Type B pancreatic cell (in vitro differentiated cells): Measurements from ENCODE around the gene GP9. TPM values are rescaled to one million over a fixed set of nuclear protein-coding genes. Genes with fewer than 3 reads are reported as not detected.
A peak's percentile ranks its signal among the peaks of the same experiment; 100 is the strongest.

Experiments
- DNase-seq: peaks from one replicate; pipeline ENCODE4 v3.0.0; 2021; ENCODE audit warnings: mixed read lengths; ENCODE audit not compliant: unreplicated experiment; ENCODE audit errors: extremely low spot score
- H3K27ac Mint-ChIP-seq: 2 replicates; pipeline ENCODE4 v1.8.0; 2021; ENCODE audit warnings: mild to moderate bottlenecking, mixed read lengths
- H3K27me3 Mint-ChIP-seq: 2 replicates; pipeline ENCODE4 v1.8.0; 2021; ENCODE audit warnings: mixed read lengths
- H3K36me3 Mint-ChIP-seq: 2 replicates; pipeline ENCODE4 v1.8.0; 2021; ENCODE audit warnings: mixed read lengths
- H3K4me1 Mint-ChIP-seq: one replicate; pipeline ENCODE4 v1.8.0; 2021; ENCODE audit warnings: mixed read lengths; ENCODE audit not compliant: unreplicated experiment
- H3K4me3 Mint-ChIP-seq: 2 replicates; pipeline ENCODE4 v1.8.0; 2021; ENCODE audit warnings: mild to moderate bottlenecking, mixed read lengths
- H3K9me3 Mint-ChIP-seq: 2 replicates; pipeline ENCODE4 v1.8.0; 2021; ENCODE audit warnings: mixed read lengths
- CTCF ChIP-seq: fragments of 200-600 bp; sonication (generic); conservative IDR thresholded peaks from 2 replicates; pipeline ENCODE4 v1.5.0; 2021; ENCODE audit warnings: antibody characterized with exemption, mild to moderate bottlenecking
- total RNA-seq: library from RNA; stranded (reverse); gene quantifications from 2 replicates; pipeline ENCODE4 v1.2.1, GENCODE V29; 2021; ENCODE audit warnings: low replicate concordance

Gene GP9
- total RNA-seq, 1 donor from 2014 or later: not detected

- H3K4me3 Mint-ChIP-seq: no peak overlapping the region
- TF ChIP-seq CTCF: no peak
- H3K4me1 Mint-ChIP-seq: peaks cover 4% of the 10 kb centered on the region
- no peaks in the 10 kb centered on the region for H3K9me3 Mint-ChIP-seq
- no peaks in the 10 kb centered on the region for H3K27me3 Mint-ChIP-seq
- H3K27ac Mint-ChIP-seq: no peak overlapping the region
- no peak for DNase-seq
- no peaks in the 10 kb centered on the region for H3K36me3 Mint-ChIP-seq
Observed at GRCh38 chr3:129016356-129016719, 44.2 kb upstream of the GP9 start.

GRCh38 chr3:129016720-129017483 lies 43.7 kb upstream of the GP9 start:
- no peak for TF ChIP-seq CTCF
- H3K27ac Mint-ChIP-seq: no peak overlapping the region
- H3K27me3 Mint-ChIP-seq: no peaks in the 10 kb centered on the region
- no peaks in the 10 kb centered on the region for H3K9me3 Mint-ChIP-seq
- DNase-seq: no peak
- peaks cover 4% of the 10 kb centered on the region for H3K4me1 Mint-ChIP-seq
- no peak overlapping the region for H3K4me3 Mint-ChIP-seq
- no peaks in the 10 kb centered on the region for H3K36me3 Mint-ChIP-seq

- H3K36me3 Mint-ChIP-seq: no peaks in the 10 kb centered on the region
- peak overlapping the region; percentile 4 for H3K27ac Mint-ChIP-seq
- no peak for TF ChIP-seq CTCF
- H3K4me1 Mint-ChIP-seq: peaks cover 4% of the 10 kb centered on the region
- no peak for DNase-seq
- no peaks in the 10 kb centered on the region for H3K9me3 Mint-ChIP-seq
- no peaks in the 10 kb centered on the region for H3K27me3 Mint-ChIP-seq
- H3K4me3 Mint-ChIP-seq: peak overlapping the region; percentile 41
Observed at GRCh38 chr3:129017484-129017899, 43.1 kb upstream of the GP9 start.

GRCh38 chr3:129018271-129018670 lies 42.3 kb upstream of the GP9 start:
- TF ChIP-seq CTCF: no peak
- no peak overlapping the region for H3K27ac Mint-ChIP-seq
- no peaks in the 10 kb centered on the region for H3K9me3 Mint-ChIP-seq
- H3K36me3 Mint-ChIP-seq: no peaks in the 10 kb centered on the region
- no peak for DNase-seq
- no peak overlapping the region for H3K4me3 Mint-ChIP-seq
- H3K27me3 Mint-ChIP-seq: no peaks in the 10 kb centered on the region
- peaks cover 4% of the 10 kb centered on the region for H3K4me1 Mint-ChIP-seq

GRCh38 chr3:129018751-129019150 lies 41.8 kb upstream of the GP9 start:
- peaks cover 4% of the 10 kb centered on the region for H3K4me1 Mint-ChIP-seq
- H3K27me3 Mint-ChIP-seq: peaks cover under 1% of the 10 kb centered on the region
- no peaks in the 10 kb centered on the region for H3K9me3 Mint-ChIP-seq
- H3K27ac Mint-ChIP-seq: no peak overlapping the region
- no peak for TF ChIP-seq CTCF
- no peak overlapping the region for H3K4me3 Mint-ChIP-seq
- no peak for DNase-seq
- H3K36me3 Mint-ChIP-seq: no peaks in the 10 kb centered on the region
